ENCODE results near the gene RABGAP1L.

- TF ChIP-seq YY1 (IDR thresholded peaks at IDR 0.05; ENCODE audit: extremely low read depth, insufficient replicate concordance, low read depth, low read length) (no peak), CTCF (IDR thresholded peaks at IDR 0.05 in 2 of 3, conservative IDR thresholded peaks at IDR 0.05 in 1 of 3; ENCODE audit: borderline replicate concordance in 1 of 3, insufficient read depth in 1 of 3, low read depth in 2 of 3, low read length in 2 of 3) (no peak), POLR2AphosphoS5 (IDR thresholded peaks at IDR 0.05; ENCODE audit: low read depth, low read length) (no peak), POLR2A (IDR thresholded peaks at IDR 0.05; ENCODE audit: borderline replicate concordance, extremely low read depth, insufficient read depth, insufficient read length) (no peak), EZH2phosphoT487 (IDR thresholded peaks at IDR 0.05; ENCODE audit: borderline replicate concordance) (no peak), REST (IDR thresholded peaks at IDR 0.05; ENCODE audit: low read depth) (no peak)
Observed at GRCh38 chr1:174990382-174990999, 831.2 kb downstream of the RABGAP1L start.

Measured in HCT116 (cell line).